HepG2 (cell line): ENCODE data around the gene AMOTL1. TPM values are rescaled to one million over a fixed set of nuclear protein-coding genes. Genes with fewer than 3 reads are reported as not detected.

Experiments
- ATAC-seq: fragments of 200-7000 bp; cut with Tn5 transposase; 3 replicates; pipeline ENCODE4 v1.9.1; 2020; ENCODE audit warnings: mild to moderate bottlenecking, moderate library complexity
- BruUV-seq: library from RNA; stranded (reverse); fragments of 400-500 nt; replicated peaks from 2 replicates; lab custom pipeline; 2021; lab: Mats Ljungman, UMichigan
- CTCF ChIA-PET: fragments of 300-600 bp; formaldehyde crosslinking; extraction: SDS; loops from one replicate; lab custom pipeline; 2021; ENCODE audit warnings: low total read pairs, inconsistent platforms, low intra/inter-chr PET ratio; lab: Yijun Ruan, JAX
- POLR2A ChIA-PET: fragments of 350-600 bp; sonication (Branson Sonifier 250); formaldehyde crosslinking; loops from one replicate; lab custom pipeline; 2020; ENCODE audit warnings: antibody characterized with exemption, inconsistent platforms; lab: Yijun Ruan, JAX
- DNase-seq: peaks from one replicate; pipeline ENCODE4 v3.0.0-alpha.2; 2015; ENCODE audit warnings: low spot score
- FAIRE-seq: peaks from 3 replicates; lab custom pipeline; 2011; peaks lifted over from hg19 to GRCh38; lab: Jason Lieb, UNC
- H2AFZ ChIP-seq: one replicate; pipeline ENCODE4 v1.6.1; 2011; ENCODE audit warnings: low read length, inconsistent platforms
- H3K27ac ChIP-seq: fragments of 300-600 bp; 3 replicates; pipeline ENCODE4 v1.8.0; 2011; ENCODE audit warnings: mixed run types, mild to moderate bottlenecking, mixed read lengths, low read length, inconsistent platforms; ENCODE audit not compliant: insufficient read depth; ENCODE audit errors: extremely low read length
- H3K27me3 ChIP-seq, 2 experiments: fragments of 200-600 bp in 1 of 2; 2 replicates in 1 of 2; 3 replicates in 1 of 2; pipeline versions ENCODE4 v1.6.0 to v1.8.0; 2011; ENCODE audit warnings: low read length in 2 of 2, mild to moderate bottlenecking in 2 of 2, moderate library complexity in 2 of 2, inconsistent platforms in 1 of 2; ENCODE audit not compliant: insufficient read depth in 2 of 2, control insufficient read depth in 1 of 2
- H3K36me3 ChIP-seq, 2 experiments: fragments of 200-600 bp in 1 of 2; replicated peaks in 1 of 2; 2 replicates in 1 of 2; 3 replicates in 1 of 2; pipeline versions ENCODE4 v1.5.1 to v1.8.0; 2011; ENCODE audit warnings: low read length in 2 of 2, inconsistent platforms in 1 of 2; ENCODE audit not compliant: insufficient read depth in 2 of 2, control insufficient read depth in 1 of 2
- H3K4me1 ChIP-seq: 2 replicates; pipeline ENCODE4 v1.5.1; 2012; ENCODE audit warnings: low read length, inconsistent platforms; ENCODE audit not compliant: insufficient read depth
- H3K4me2 ChIP-seq: 2 replicates; pipeline ENCODE4 v1.6.0; 2011; ENCODE audit warnings: low read depth, low read length, inconsistent platforms
- H3K4me3 ChIP-seq, 3 experiments: fragments of 200-600 bp in 1 of 3; sonication (generic), shearing (Covaris generic) in 1 of 3; replicated peaks in 1 of 3; 2 replicates each; pipeline ENCODE4 v1.5.1; 2011 to 2016; ENCODE audit warnings: low read length in 3 of 3, inconsistent platforms in 2 of 3, low read depth in 2 of 3, mild to moderate bottlenecking in 2 of 3, control low read depth in 1 of 3, mixed read lengths in 1 of 3; ENCODE audit not compliant: insufficient read depth in 1 of 3
- H3K79me2 ChIP-seq: one replicate; pipeline ENCODE4 v1.6.1; 2011; ENCODE audit warnings: low read length, inconsistent platforms; ENCODE audit not compliant: insufficient read depth
- H3K9ac ChIP-seq: 2 replicates; pipeline ENCODE4 v1.6.0; 2011; ENCODE audit warnings: mild to moderate bottlenecking, low read depth, low read length, inconsistent platforms; ENCODE audit not compliant: insufficient read depth
- H3K9me3 ChIP-seq: 2 replicates; pipeline ENCODE4 v1.5.1; 2012; ENCODE audit warnings: mild to moderate bottlenecking, low read length
- H4K20me1 ChIP-seq: 2 replicates; pipeline ENCODE4 v1.6.0; 2011; ENCODE audit warnings: inconsistent platforms, mild to moderate bottlenecking, low read length, moderate library complexity; ENCODE audit not compliant: insufficient read depth
- ARNT2 ChIP-seq: sonication (generic); formaldehyde crosslinking; IDR thresholded peaks from 2 replicates; pipeline ENCODE4 v1.8.0; 2022; ENCODE audit warnings: mild to moderate bottlenecking, low read depth, missing genetic modification reagents, moderate library complexity
- DR1 ChIP-seq: sonication (generic); formaldehyde crosslinking; IDR thresholded peaks from 2 replicates; pipeline ENCODE4 v1.8.0; 2021; ENCODE audit warnings: mild to moderate bottlenecking, missing genetic modification reagents, inconsistent platforms
- FLYWCH1 ChIP-seq: sonication (generic); formaldehyde crosslinking; IDR thresholded peaks from 2 replicates; pipeline ENCODE4 v1.8.1; 2023; ENCODE audit warnings: mild to moderate bottlenecking, missing genetic modification reagents
- IKZF4 ChIP-seq: sonication (generic); formaldehyde crosslinking; IDR thresholded peaks from 2 replicates; pipeline ENCODE4 v1.5.1; 2020; ENCODE audit warnings: borderline replicate concordance, mild to moderate bottlenecking, low read depth, missing genetic modification reagents; ENCODE audit errors: not compliant biosample characterization
- MTF1 ChIP-seq: sonication (generic); formaldehyde crosslinking; IDR thresholded peaks from 2 replicates; pipeline ENCODE4 v1.5.0; 2020; ENCODE audit warnings: missing genetic modification reagents
- PHF8 ChIP-seq: sonication (generic); formaldehyde crosslinking; IDR thresholded peaks from 2 replicates; pipeline ENCODE4 v1.5.0; 2020; ENCODE audit warnings: missing genetic modification reagents
- SYNCRIP ChIP-seq: fragments of 200-400 bp; formaldehyde crosslinking; IDR thresholded peaks from 2 replicates; pipeline ENCODE4 v1.6.1; 2018; ENCODE audit warnings: mild to moderate bottlenecking, low read depth, low read length; ENCODE audit not compliant: insufficient read depth
- TBL1XR1 ChIP-seq: fragments of 150-350 bp; IDR thresholded peaks from 2 replicates; pipeline ENCODE4 v1.6.1; 2014; ENCODE audit warnings: borderline replicate concordance, low read length; ENCODE audit not compliant: partially characterized antibody
- ZNF839 ChIP-seq: sonication (generic); formaldehyde crosslinking; IDR thresholded peaks from 2 replicates; pipeline ENCODE4 v1.4.0; 2020; ENCODE audit warnings: missing genetic modification reagents, mild to moderate bottlenecking, borderline replicate concordance
- WGBS: methylation state at CpG from one replicate; pipeline ENCODE4 v1.1.6; 2017; ENCODE audit warnings: low lambda C conversion rate; 5-methylcytosine and 5-hydroxymethylcytosine counted together
- in situ Hi-C: cut with HindIII; loops from 2 replicates; pipeline ENCODE4 v1.10.0; 2017; ENCODE audit warnings: low pct_unique_long_range_greater_than_20kb; ENCODE audit not compliant: extremely low pct_ligation_motif_present
- intact Hi-C: fragments of 100-400 bp; cut with micrococcal nuclease; formaldehyde crosslinking; loops from one replicate; pipeline ENCODE4 v1.10.0; 2022; ENCODE audit not compliant: unreplicated experiment
- polyA plus RNA-seq, 8 experiments: library from polyadenylated mRNA; depleted of rRNA in 3 of 8; stranded (reverse) in 7 of 8; unstranded in 1 of 8; fragments of >200 nt; fragmentation: Illumina TruSeq in 4 of 8; extraction: Trizol in 4 of 8; gene quantifications; 2 replicates each; pipeline versions ENCODE4 v1.2.1 to v1.2.3, GENCODE V29; 2011 to 2016; ENCODE audit warnings: low read depth in 4 of 8, missing spikeins in 1 of 8, mixed read lengths in 1 of 8; ENCODE audit not compliant: insufficient read depth in 1 of 8
- total RNA-seq, 5 experiments: library from RNA; depleted of rRNA; stranded (reverse); fragments of >200 nt; fragmentation: Illumina TruSeq; extraction: Trizol; gene quantifications; 2 replicates each; pipeline ENCODE4 v1.2.3, GENCODE V29; 2016; ENCODE audit warnings: low read depth in 1 of 5
- TF ChIP-seq, protein P1 (sequence below): sonication (generic); formaldehyde crosslinking; IDR thresholded peaks from 2 replicates; pipeline ENCODE4 v1.5.0; 2020; ENCODE audit warnings: mild to moderate bottlenecking, missing genetic modification reagents, moderate library complexity
- TF ChIP-seq, protein P2 (sequence below): sonication (generic); formaldehyde crosslinking; IDR thresholded peaks from 2 replicates; pipeline ENCODE4 v1.9.0; 2021; ENCODE audit warnings: mild to moderate bottlenecking, missing genetic modification reagents
- TF ChIP-seq, protein P3 (sequence below): sonication (generic); formaldehyde crosslinking; IDR thresholded peaks from 2 replicates; pipeline ENCODE4 v1.5.1; 2020; ENCODE audit warnings: mild to moderate bottlenecking, moderate library complexity, missing genetic modification reagents

Gene AMOTL1
- total and polyA plus RNA-seq, 2 of the 13 experiments (the other 11 are each of a cell fraction or from before 2014, with no cell fraction given) = 0.01 to 0.20 TPM

DNA sequence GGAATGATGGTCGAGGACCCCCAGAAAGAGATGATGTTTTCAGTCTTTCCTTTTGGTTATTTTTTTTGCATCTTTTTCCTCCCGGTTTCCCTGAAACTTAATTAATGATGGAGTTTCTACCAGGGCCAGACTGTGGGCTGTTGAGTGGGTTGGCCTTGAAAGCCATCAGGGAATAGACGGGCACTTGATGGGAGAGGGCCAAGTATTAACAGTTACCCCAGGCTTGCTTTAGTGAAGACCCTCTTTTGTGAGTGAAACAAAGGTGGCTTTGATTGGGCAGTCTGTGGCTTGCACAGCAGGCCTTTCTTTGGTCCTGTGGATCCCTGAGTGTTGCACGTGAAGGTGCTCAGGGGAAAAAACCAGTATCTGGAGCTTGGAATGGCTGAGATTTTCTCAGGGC lies 56.9 kb downstream of the AMOTL1 start:
- Histone ChIP-seq H3K36me3 (no peaks in the 10 kb centered on the region), H3K4me3 (no peak overlapping the region), H3K9ac (no peak overlapping the region), H3K4me1 (no peaks in the 10 kb centered on the region), H2AFZ (no peak overlapping the region), H3K79me2 (no peaks in the 10 kb centered on the region), H3K27me3 (no peaks in the 10 kb centered on the region), H3K4me2 (no peak overlapping the region), H3K27ac (no peak overlapping the region), H4K20me1 (no peaks in the 10 kb centered on the region), H3K9me3 (no peaks in the 10 kb centered on the region)
- in situ Hi-C loops (no loop called here), intact Hi-C loops (no loop called here)
- DNase-seq = no peak
- POLR2A ChIA-PET = no interaction called here
- ATAC-seq = no peak
- CTCF ChIA-PET = no interaction called here
- BruUV-seq = no TSS peak
- WGBS = 13% methylated on average over 4 of the region's 4 CpGs
- no peak for FAIRE-seq
- TF ChIP-seq DR1 (CRISPR knock-in tag) (no peak), SYNCRIP (no peak), PHF8 (CRISPR knock-in tag) (no peak), ZNF839 (CRISPR knock-in tag) (no peak), MTF1 (CRISPR knock-in tag) (no peak), IKZF4 (CRISPR knock-in tag) (no peak), FLYWCH1 (CRISPR knock-in tag) (no peak), TBL1XR1 (no peak), ARNT2 (CRISPR knock-in tag) (no peak)
- TF ChIP-seq, protein P1, sequence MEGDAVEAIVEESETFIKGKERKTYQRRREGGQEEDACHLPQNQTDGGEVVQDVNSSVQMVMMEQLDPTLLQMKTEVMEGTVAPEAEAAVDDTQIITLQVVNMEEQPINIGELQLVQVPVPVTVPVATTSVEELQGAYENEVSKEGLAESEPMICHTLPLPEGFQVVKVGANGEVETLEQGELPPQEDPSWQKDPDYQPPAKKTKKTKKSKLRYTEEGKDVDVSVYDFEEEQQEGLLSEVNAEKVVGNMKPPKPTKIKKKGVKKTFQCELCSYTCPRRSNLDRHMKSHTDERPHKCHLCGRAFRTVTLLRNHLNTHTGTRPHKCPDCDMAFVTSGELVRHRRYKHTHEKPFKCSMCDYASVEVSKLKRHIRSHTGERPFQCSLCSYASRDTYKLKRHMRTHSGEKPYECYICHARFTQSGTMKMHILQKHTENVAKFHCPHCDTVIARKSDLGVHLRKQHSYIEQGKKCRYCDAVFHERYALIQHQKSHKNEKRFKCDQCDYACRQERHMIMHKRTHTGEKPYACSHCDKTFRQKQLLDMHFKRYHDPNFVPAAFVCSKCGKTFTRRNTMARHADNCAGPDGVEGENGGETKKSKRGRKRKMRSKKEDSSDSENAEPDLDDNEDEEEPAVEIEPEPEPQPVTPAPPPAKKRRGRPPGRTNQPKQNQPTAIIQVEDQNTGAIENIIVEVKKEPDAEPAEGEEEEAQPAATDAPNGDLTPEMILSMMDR (CRISPR knock-in tag) = no peak
- TF ChIP-seq, protein P2, sequence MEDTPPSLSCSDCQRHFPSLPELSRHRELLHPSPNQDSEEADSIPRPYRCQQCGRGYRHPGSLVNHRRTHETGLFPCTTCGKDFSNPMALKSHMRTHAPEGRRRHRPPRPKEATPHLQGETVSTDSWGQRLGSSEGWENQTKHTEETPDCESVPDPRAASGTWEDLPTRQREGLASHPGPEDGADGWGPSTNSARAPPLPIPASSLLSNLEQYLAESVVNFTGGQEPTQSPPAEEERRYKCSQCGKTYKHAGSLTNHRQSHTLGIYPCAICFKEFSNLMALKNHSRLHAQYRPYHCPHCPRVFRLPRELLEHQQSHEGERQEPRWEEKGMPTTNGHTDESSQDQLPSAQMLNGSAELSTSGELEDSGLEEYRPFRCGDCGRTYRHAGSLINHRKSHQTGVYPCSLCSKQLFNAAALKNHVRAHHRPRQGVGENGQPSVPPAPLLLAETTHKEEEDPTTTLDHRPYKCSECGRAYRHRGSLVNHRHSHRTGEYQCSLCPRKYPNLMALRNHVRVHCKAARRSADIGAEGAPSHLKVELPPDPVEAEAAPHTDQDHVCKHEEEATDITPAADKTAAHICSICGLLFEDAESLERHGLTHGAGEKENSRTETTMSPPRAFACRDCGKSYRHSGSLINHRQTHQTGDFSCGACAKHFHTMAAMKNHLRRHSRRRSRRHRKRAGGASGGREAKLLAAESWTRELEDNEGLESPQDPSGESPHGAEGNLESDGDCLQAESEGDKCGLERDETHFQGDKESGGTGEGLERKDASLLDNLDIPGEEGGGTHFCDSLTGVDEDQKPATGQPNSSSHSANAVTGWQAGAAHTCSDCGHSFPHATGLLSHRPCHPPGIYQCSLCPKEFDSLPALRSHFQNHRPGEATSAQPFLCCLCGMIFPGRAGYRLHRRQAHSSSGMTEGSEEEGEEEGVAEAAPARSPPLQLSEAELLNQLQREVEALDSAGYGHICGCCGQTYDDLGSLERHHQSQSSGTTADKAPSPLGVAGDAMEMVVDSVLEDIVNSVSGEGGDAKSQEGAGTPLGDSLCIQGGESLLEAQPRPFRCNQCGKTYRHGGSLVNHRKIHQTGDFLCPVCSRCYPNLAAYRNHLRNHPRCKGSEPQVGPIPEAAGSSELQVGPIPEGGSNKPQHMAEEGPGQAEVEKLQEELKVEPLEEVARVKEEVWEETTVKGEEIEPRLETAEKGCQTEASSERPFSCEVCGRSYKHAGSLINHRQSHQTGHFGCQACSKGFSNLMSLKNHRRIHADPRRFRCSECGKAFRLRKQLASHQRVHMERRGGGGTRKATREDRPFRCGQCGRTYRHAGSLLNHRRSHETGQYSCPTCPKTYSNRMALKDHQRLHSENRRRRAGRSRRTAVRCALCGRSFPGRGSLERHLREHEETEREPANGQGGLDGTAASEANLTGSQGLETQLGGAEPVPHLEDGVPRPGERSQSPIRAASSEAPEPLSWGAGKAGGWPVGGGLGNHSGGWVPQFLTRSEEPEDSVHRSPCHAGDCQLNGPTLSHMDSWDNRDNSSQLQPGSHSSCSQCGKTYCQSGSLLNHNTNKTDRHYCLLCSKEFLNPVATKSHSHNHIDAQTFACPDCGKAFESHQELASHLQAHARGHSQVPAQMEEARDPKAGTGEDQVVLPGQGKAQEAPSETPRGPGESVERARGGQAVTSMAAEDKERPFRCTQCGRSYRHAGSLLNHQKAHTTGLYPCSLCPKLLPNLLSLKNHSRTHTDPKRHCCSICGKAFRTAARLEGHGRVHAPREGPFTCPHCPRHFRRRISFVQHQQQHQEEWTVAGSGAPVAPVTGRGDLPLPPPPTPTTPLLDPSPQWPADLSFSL (CRISPR knock-in tag) = no peak
- TF ChIP-seq, protein P3, sequence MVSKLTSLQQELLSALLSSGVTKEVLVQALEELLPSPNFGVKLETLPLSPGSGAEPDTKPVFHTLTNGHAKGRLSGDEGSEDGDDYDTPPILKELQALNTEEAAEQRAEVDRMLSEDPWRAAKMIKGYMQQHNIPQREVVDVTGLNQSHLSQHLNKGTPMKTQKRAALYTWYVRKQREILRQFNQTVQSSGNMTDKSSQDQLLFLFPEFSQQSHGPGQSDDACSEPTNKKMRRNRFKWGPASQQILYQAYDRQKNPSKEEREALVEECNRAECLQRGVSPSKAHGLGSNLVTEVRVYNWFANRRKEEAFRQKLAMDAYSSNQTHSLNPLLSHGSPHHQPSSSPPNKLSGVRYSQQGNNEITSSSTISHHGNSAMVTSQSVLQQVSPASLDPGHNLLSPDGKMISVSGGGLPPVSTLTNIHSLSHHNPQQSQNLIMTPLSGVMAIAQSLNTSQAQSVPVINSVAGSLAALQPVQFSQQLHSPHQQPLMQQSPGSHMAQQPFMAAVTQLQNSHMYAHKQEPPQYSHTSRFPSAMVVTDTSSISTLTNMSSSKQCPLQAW (CRISPR knock-in tag) = no peak
